ENCODE measurements around the gene NKAIN1. TPM values are rescaled to one million over a fixed set of nuclear protein-coding genes. Genes with fewer than 3 reads are reported as not detected.

Gene NKAIN1
- total and polyA plus RNA-seq, 4 experiments from 2014 or later = not detected

DNA sequence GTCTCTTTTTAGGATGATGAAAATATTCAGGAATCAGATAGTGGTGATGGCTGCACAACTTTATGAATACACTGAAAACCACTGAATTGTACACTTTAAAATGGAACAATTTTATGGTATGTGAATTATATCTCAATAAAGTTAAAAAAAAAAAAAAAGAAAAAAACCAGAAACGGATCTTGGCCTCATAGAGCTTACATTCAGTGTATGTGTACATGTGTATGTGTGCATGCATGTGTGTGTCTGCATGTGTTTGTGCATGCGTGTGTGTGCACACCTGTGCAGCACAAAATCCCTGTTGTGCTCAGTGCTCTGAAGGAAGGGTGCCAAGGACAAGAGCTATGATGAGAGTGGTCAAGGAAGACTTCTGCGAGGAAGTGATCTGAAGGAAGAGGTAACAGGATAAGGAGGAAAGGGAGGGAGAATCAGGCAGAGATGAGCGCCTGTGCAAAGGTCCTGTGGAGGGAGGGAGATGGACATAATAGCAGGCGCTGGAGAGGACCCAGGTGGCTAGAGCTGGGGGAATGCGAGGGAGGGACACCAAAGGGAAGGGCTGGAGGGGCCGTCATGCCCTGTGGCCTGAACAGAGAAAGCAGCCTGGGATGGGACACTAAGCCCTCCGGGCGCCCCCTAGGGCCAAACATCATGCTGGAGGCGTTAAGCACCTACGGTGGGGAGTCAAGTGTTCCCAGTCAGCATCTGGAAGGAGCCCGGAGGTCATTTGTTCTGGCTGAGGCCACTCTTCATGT lies 25.2 kb downstream of the NKAIN1 start:
- ChIA-PET CTCF (ENCODE audit: partially characterized antibody) (interaction anchor here (0.5 kb wide), 1 partner anchor 13 kb away, joined by 4 read pairs; no protein-coding TSS in a partner anchor), POLR2A (ENCODE audit: partially characterized antibody) (no interaction called here)
- Mint-ChIP-seq H3K27ac (no peak overlapping the region), H3K4me3 (no peak overlapping the region), H3K27me3 (peaks cover 3 to 7% of the 10 kb centered on the region in 2 donors), H3K36me3 (peaks cover 0 to 4% of the 10 kb centered on the region in 2 donors), H3K9me3 (peaks cover 0 to 19% (median 13%) of the 10 kb centered on the region in 8 donors), H3K4me1 (no peaks in the 10 kb centered on the region)
- Histone ChIP-seq H3K4me3 (ENCODE audit: low read length in 2 of 2) (no peak overlapping the region), H3K4me1 (ENCODE audit: insufficient read depth, low read length) (no peaks in the 10 kb centered on the region), H3K27ac (ENCODE audit: low read depth, low read length) (no peak overlapping the region), H3K9me3 (ENCODE audit: control insufficient read depth in 1 of 2, low read length in 2 of 2) (no peaks in the 10 kb centered on the region), H3K27me3 (ENCODE audit: insufficient read depth, low read length) (no peaks in the 10 kb centered on the region), H3K36me3 (ENCODE audit: insufficient read depth, low read length) (no peaks in the 10 kb centered on the region)
- no peak for DNase-seq
- intact Hi-C loops (cut with micrococcal nuclease) = no loop called here

DNA sequence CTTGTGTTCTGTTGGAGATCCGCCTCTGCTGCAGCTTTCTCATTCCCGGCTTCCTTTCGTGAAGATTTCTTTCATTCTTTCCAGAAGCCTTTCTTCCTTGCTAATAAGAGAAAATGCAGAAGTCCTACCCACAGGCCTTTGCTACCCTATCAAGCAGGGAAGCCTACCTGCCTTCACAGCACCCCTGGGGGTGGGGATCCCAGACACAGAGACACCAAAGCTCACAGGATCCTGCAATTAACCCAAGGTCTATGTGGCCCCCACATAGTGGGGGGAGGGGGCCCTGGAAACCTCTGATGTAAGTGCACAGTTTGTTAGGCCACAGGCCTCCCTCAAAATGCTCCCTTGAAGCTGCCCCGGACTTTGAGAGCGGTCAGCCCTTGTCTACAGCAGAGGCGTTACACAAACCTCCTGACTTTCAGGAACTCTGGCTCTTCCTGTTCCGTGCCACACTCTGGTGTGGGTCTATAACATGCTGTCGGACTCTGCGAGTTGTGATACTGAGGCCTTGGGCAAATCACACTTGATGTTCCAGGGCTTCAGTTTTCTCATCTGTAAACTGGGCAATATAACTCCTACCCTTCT lies 31.2 kb downstream of the NKAIN1 start:
- Histone ChIP-seq H3K9me3 (ENCODE audit: control insufficient read depth in 1 of 2, low read length in 2 of 2) (no peaks in the 10 kb centered on the region), H3K36me3 (ENCODE audit: insufficient read depth, low read length) (no peaks in the 10 kb centered on the region), H3K27ac (ENCODE audit: low read depth, low read length) (no peak overlapping the region), H3K4me3 (ENCODE audit: low read length in 2 of 2) (no peak overlapping the region), H3K27me3 (ENCODE audit: insufficient read depth, low read length) (no peaks in the 10 kb centered on the region), H3K4me1 (ENCODE audit: insufficient read depth, low read length) (no peaks in the 10 kb centered on the region)
- Mint-ChIP-seq H3K4me3 (no peak overlapping the region), H3K27me3 (peaks cover 1 to 6% of the 10 kb centered on the region in 2 donors), H3K27ac (no peak overlapping the region), H3K9me3 (peaks cover 0 to 19% (median 13%) of the 10 kb centered on the region in 8 donors), H3K4me1 (no peaks in the 10 kb centered on the region), H3K36me3 (peaks cover 0 to 4% of the 10 kb centered on the region in 2 donors)
- POLR2A ChIA-PET (ENCODE audit: partially characterized antibody) = no interaction called here
- intact Hi-C loops (cut with micrococcal nuclease) = no loop called here
- DNase-seq = no peak
- CTCF ChIA-PET (ENCODE audit: partially characterized antibody) = no interaction called here

DNA sequence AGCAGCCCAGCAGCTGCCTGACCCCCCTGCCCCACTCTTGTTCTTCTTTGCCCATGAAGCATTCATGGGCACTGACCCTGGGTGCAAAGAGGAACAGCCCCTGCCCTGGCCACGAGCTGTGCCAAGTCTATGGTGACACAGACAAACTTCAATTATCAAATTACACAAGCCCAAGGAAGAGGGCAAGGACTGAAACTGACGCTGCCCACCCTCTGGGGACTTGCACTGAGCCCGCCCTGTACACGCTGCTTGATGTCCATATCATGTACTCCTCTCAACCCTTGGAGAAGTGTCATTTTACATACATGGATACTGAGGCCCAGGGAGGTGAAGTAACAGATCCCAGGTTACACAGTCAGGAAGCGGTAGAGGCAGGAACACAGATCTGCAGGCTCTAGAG lies 32.1 kb downstream of the NKAIN1 start:
- Histone ChIP-seq H3K36me3 (ENCODE audit: insufficient read depth, low read length) (no peaks in the 10 kb centered on the region), H3K4me3 (ENCODE audit: low read length in 2 of 2) (no peak overlapping the region), H3K27ac (ENCODE audit: low read depth, low read length) (no peak overlapping the region), H3K27me3 (ENCODE audit: insufficient read depth, low read length) (no peaks in the 10 kb centered on the region), H3K9me3 (ENCODE audit: control insufficient read depth in 1 of 2, low read length in 2 of 2) (no peaks in the 10 kb centered on the region), H3K4me1 (ENCODE audit: insufficient read depth, low read length) (no peaks in the 10 kb centered on the region)
- POLR2A ChIA-PET (ENCODE audit: partially characterized antibody) = no interaction called here
- H3K36me3 Mint-ChIP-seq = peaks cover 0 to 4% of the 10 kb centered on the region in 2 donors
- no peak overlapping the region for H3K27ac Mint-ChIP-seq
- no peak for DNase-seq
- no peaks in the 10 kb centered on the region for H3K4me1 Mint-ChIP-seq
- peaks cover 0 to 15% (median 13%) of the 10 kb centered on the region in 8 donors for H3K9me3 Mint-ChIP-seq
- H3K4me3 Mint-ChIP-seq = no peak overlapping the region
- CTCF ChIA-PET (ENCODE audit: partially characterized antibody) = no interaction called here
- peaks cover 1 to 6% of the 10 kb centered on the region in 2 donors for H3K27me3 Mint-ChIP-seq
- intact Hi-C loops (cut with micrococcal nuclease) = no loop called here

DNA sequence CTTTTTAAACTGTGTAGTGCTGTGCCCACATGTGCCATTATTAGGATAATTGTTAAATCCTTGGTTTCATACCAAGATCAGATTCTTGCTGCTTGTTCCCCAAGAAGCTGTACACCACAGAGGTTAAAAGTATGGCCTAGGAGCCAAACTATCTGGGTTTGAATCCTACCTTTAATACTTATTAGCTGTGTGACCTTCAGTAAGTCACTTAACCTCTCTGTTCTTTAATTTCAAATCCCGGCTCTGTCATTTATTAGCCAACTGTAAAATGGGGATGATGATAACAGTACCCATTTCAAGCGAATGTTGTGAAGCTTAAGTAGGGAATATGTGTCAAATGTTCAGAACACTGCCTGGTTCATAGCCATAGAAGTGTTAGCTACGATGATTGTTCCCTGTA lies 32.6 kb downstream of the NKAIN1 start:
- Mint-ChIP-seq H3K9me3 (peaks cover 0 to 14% (median 10%) of the 10 kb centered on the region in 8 donors), H3K4me3 (no peak overlapping the region), H3K27ac (no peak overlapping the region), H3K27me3 (peaks cover 1 to 4% of the 10 kb centered on the region in 2 donors), H3K36me3 (peaks cover 0 to 4% of the 10 kb centered on the region in 2 donors), H3K4me1 (no peaks in the 10 kb centered on the region)
- Histone ChIP-seq H3K27me3 (ENCODE audit: insufficient read depth, low read length) (no peaks in the 10 kb centered on the region), H3K36me3 (ENCODE audit: insufficient read depth, low read length) (no peaks in the 10 kb centered on the region), H3K4me3 (ENCODE audit: low read length in 2 of 2) (no peak overlapping the region), H3K9me3 (ENCODE audit: control insufficient read depth in 1 of 2, low read length in 2 of 2) (no peaks in the 10 kb centered on the region), H3K27ac (ENCODE audit: low read depth, low read length) (no peak overlapping the region), H3K4me1 (ENCODE audit: insufficient read depth, low read length) (no peaks in the 10 kb centered on the region)
- CTCF ChIA-PET (ENCODE audit: partially characterized antibody) = no interaction called here
- DNase-seq = no peak
- intact Hi-C loops (cut with micrococcal nuclease) = no loop called here
- POLR2A ChIA-PET (ENCODE audit: partially characterized antibody) = no interaction called here

DNA sequence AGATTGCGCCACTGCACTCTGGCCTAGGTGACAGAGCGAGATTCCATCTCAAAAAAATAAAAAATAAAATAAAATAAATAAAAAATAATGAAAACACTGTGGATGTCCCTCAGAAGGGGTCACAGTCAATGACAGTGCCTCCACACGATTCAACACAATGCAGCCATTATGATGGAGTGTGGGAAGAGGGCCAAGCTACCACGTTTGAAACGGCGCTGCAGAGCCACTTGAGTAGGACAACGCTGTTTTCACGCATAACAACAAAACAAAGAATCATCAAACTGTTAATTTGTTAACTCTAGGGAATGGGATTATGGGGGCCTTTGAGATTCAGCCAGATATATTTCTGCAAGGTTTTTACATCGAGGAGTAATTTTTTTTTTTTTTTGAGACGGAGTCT lies 36.5 kb downstream of the NKAIN1 start:
- Histone ChIP-seq H3K9me3 (ENCODE audit: control insufficient read depth in 1 of 2, low read length in 2 of 2) (no peaks in the 10 kb centered on the region), H3K4me1 (ENCODE audit: insufficient read depth, low read length) (no peaks in the 10 kb centered on the region), H3K27ac (ENCODE audit: low read depth, low read length) (no peak overlapping the region), H3K4me3 (ENCODE audit: low read length in 2 of 2) (no peak overlapping the region), H3K36me3 (ENCODE audit: insufficient read depth, low read length) (no peaks in the 10 kb centered on the region), H3K27me3 (ENCODE audit: insufficient read depth, low read length) (no peaks in the 10 kb centered on the region)
- Mint-ChIP-seq H3K27ac (no peak overlapping the region), H3K4me3 (no peak overlapping the region), H3K4me1 (no peaks in the 10 kb centered on the region), H3K9me3 (no peaks in the 10 kb centered on the region), H3K36me3 (no peaks in the 10 kb centered on the region), H3K27me3 (peaks cover 0 to 6% of the 10 kb centered on the region in 2 donors)
- no peak for DNase-seq
- intact Hi-C loops (cut with micrococcal nuclease) = no loop called here
- ChIA-PET POLR2A (ENCODE audit: partially characterized antibody) (no interaction called here), CTCF (ENCODE audit: partially characterized antibody) (interaction anchor here (1.0 kb wide), 1 partner anchor 41 kb away, joined by 3 read pairs; no protein-coding TSS in a partner anchor)

DNA sequence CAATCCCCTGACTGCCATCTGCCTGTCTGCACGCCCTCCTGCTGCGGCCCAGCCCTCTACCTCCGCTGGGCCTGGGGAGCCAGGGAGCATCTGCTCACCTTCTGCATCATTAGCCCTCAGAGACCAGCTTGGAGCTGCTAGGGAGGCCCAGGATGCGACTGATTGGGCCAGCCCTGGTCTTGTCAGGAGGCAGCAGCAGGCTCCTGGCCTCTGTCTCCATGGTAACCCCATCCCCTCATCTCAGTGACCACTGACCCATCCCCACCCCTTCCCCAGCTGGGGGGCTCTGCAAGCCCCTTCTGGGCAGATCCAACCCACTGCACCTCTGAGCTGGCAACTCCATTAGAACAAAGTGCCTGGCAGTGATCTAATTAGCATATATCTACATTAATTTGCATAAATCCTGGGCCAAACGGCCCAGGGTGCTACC lies 37.7 kb downstream of the NKAIN1 start:
- intact Hi-C loops (cut with micrococcal nuclease) = no loop called here
- ChIA-PET CTCF (ENCODE audit: partially characterized antibody) (no interaction called here), POLR2A (ENCODE audit: partially characterized antibody) (no interaction called here)
- no peaks in the 10 kb centered on the region for H3K36me3 ChIP-seq (ENCODE audit: insufficient read depth, low read length)
- H3K9me3 Mint-ChIP-seq = peaks cover 0 to 1% (median 0%) of the 10 kb centered on the region in 8 donors
- H3K4me3 ChIP-seq (ENCODE audit: low read length in 2 of 2) = no peak overlapping the region
- H3K27ac ChIP-seq (ENCODE audit: low read depth, low read length) = no peak overlapping the region
- H3K4me1 Mint-ChIP-seq = no peaks in the 10 kb centered on the region
- H3K27me3 ChIP-seq (ENCODE audit: insufficient read depth, low read length) = no peaks in the 10 kb centered on the region
- no peaks in the 10 kb centered on the region for H3K9me3 ChIP-seq (ENCODE audit: control insufficient read depth in 1 of 2, low read length in 2 of 2)
- no peaks in the 10 kb centered on the region for H3K4me1 ChIP-seq (ENCODE audit: insufficient read depth, low read length)
- peaks cover 0 to 5% of the 10 kb centered on the region in 2 donors for H3K27me3 Mint-ChIP-seq
- H3K27ac Mint-ChIP-seq = no peak overlapping the region
- no peaks in the 10 kb centered on the region for H3K36me3 Mint-ChIP-seq
- H3K4me3 Mint-ChIP-seq = no peak overlapping the region
- DNase-seq = no peak

DNA sequence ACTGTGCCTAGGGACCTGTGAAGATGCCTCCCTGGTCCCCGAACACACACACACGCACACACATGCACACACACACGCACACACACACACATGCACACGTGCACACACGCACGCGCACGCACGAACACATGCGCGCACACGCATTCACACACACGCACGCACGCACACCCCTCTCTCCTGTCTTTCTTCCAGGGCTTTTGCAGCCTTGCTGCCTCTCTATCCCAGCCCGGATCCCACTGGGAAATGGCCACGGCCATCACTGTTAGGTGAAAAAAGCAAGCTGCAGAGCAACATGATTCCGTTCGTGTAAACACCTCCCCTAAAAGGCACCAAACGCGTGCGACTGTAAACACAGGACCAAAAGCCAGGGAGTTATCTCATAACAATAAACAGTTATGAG lies 39.7 kb downstream of the NKAIN1 start:
- H3K36me3 ChIP-seq (ENCODE audit: insufficient read depth, low read length) = no peaks in the 10 kb centered on the region
- POLR2A ChIA-PET (ENCODE audit: partially characterized antibody) = no interaction called here
- H3K27me3 Mint-ChIP-seq = peaks cover 0 to 5% of the 10 kb centered on the region in 2 donors
- DNase-seq = no peak
- no peaks in the 10 kb centered on the region for H3K4me1 ChIP-seq (ENCODE audit: insufficient read depth, low read length)
- CTCF ChIA-PET (ENCODE audit: partially characterized antibody) = no interaction called here
- intact Hi-C loops (cut with micrococcal nuclease) = no loop called here
- no peak overlapping the region for H3K27ac Mint-ChIP-seq
- no peak overlapping the region for H3K4me3 Mint-ChIP-seq
- no peak overlapping the region for H3K4me3 ChIP-seq (ENCODE audit: low read length in 2 of 2)
- H3K9me3 Mint-ChIP-seq = peaks cover 0 to 1% (median 0%) of the 10 kb centered on the region in 8 donors
- no peak overlapping the region for H3K27ac ChIP-seq (ENCODE audit: low read depth, low read length)
- H3K27me3 ChIP-seq (ENCODE audit: insufficient read depth, low read length) = no peaks in the 10 kb centered on the region
- H3K9me3 ChIP-seq (ENCODE audit: control insufficient read depth in 1 of 2, low read length in 2 of 2) = no peaks in the 10 kb centered on the region
- no peaks in the 10 kb centered on the region for H3K36me3 Mint-ChIP-seq
- no peaks in the 10 kb centered on the region for H3K4me1 Mint-ChIP-seq

Data from CD4-positive, alpha-beta memory T cell (primary cell).